ENCODE results near the gene TEAD1.

Gene TEAD1

DNA sequence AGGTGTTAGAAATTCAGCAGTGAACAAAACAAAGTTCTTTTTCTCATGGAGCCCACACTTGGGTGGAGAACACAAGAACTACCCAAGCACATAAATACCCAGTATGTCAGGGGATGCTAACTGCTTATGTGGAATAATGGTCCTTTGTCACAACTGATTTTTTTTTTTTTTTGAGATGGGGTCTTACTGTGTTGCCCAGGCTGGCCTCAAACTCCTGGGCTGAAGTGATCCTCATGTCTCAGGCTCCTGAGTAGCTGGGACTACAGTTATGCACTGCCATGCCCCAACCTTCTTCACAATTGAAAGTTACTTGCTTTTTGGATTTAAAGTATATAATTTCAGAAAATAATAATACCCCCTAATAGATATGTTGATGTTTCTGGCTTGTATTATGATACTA, 212.3 kb downstream of the TEAD1 start:
- DNase-seq (ENCODE audit: low read depth), result no peak
- H3K4me3 ChIP-seq (ENCODE audit: low read length), result no peak overlapping the region
- TF ChIP-seq, protein P1, sequence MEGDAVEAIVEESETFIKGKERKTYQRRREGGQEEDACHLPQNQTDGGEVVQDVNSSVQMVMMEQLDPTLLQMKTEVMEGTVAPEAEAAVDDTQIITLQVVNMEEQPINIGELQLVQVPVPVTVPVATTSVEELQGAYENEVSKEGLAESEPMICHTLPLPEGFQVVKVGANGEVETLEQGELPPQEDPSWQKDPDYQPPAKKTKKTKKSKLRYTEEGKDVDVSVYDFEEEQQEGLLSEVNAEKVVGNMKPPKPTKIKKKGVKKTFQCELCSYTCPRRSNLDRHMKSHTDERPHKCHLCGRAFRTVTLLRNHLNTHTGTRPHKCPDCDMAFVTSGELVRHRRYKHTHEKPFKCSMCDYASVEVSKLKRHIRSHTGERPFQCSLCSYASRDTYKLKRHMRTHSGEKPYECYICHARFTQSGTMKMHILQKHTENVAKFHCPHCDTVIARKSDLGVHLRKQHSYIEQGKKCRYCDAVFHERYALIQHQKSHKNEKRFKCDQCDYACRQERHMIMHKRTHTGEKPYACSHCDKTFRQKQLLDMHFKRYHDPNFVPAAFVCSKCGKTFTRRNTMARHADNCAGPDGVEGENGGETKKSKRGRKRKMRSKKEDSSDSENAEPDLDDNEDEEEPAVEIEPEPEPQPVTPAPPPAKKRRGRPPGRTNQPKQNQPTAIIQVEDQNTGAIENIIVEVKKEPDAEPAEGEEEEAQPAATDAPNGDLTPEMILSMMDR (conservative IDR thresholded peaks at IDR 0.05; ENCODE audit: low read length), result no peak

DNA sequence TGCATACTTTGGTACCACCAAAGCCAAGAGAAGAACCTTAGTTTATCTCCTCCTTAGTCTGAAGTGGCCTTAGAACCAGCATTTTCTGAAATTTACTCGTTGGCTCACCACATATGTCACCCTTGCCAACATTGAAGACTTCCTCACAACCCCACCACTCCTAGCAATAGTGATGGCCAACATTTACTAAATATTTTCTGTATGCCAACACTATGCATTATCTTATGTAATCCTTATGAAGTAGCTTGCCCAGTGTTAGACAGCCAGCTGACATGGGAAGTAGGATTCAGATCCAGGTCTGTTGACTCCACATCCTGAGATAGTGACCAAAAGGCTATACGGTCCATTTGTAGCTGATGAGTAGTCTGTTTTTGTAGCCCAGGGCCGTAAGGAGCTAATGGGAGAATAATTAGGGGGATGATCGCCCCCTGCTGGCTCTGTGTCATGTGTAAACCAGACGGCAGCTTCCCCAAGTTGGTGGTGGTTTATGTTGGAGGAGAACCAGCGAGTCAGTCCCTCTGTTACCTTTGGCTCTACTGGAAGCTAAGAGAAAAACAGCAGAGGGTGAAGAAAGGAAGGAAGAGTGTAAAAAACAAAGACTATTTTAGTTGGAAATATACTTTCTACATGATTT, 214.4 kb downstream of the TEAD1 start:
- TF ChIP-seq, protein P1 (conservative IDR thresholded peaks at IDR 0.05; ENCODE audit: low read length), result peak; percentile 73
- DNase-seq (ENCODE audit: low read depth), result peak; percentile 87
- no peak overlapping the region for H3K4me3 ChIP-seq (ENCODE audit: low read length)

- no peak overlapping the region for H3K4me3 ChIP-seq (ENCODE audit: low read length)
- TF ChIP-seq, protein P1 (conservative IDR thresholded peaks at IDR 0.05; ENCODE audit: low read length), result no peak
- DNase-seq (ENCODE audit: low read depth), result peak; percentile 89
Measured at GRCh38 chr11:12889243-12889642, 215.0 kb downstream of the TEAD1 start.

DNA sequence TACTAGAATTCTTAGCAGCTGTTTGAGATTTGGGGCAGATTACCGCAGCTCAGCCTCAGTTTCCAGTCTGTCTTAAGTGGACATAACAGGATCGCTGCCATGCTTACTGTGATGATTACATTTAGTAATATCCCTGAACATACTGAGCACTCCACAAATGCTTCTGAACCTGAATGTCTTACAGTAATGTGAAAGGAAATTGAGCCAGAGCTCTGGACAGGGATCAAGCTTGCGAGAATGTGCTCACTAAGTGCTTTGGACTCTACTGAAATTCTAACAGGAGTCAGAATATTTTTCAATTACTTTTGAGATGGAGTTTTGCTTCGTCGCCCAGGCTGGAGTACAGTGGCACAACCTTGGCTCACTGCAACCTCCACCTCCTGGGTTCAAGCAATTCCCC, 216.3 kb downstream of the TEAD1 start:
- TF ChIP-seq, protein P1 (conservative IDR thresholded peaks at IDR 0.05; ENCODE audit: low read length), result no peak
- no peak overlapping the region for H3K4me3 ChIP-seq (ENCODE audit: low read length)
- peak; percentile 62 for DNase-seq (ENCODE audit: low read depth)

DNA sequence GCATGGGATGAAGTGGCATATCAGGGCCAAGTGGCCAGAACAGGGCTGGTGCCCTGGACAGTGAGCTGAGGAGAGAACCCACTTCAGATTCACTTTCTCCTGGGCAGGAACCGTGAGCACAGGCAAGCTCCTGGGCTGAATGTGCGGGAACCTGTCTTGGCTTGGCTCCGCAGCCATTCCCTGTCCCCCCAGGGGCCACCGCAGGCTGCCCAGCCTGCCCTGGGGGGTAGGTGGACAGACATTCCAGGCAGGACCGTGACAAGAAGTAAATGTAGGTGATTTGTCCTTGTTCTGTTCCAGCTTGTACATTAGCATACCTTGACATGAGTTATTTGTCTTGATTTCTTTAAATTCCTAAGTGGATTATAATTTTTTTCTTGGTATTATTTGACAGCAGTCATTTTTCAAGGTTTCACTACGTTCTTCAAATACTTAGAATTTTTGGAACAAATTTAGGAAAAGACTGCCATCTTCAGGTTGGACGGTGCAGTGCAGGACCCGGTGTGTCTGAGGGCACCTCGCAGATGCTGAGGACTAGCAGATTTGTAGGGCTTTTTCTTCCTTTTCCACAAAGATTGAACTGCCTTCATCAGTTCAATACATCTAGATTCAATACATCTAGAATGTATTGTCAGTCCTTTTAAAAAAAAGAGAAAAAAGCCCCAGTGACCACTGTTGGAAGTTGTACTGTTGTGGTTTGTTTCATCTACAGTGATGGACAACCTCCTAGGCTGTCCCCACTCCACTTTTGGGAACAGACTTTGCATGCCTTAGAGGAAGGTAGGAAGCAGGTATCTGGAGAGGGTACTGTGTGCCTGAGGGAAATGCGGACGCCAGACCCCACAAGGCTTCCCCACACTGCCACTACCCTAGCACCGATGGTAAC, 219.8 kb downstream of the TEAD1 start:
- H3K4me3 ChIP-seq (ENCODE audit: low read length), result no peak overlapping the region
- TF ChIP-seq, protein P1 (conservative IDR thresholded peaks at IDR 0.05; ENCODE audit: low read length), result peak; percentile 89
- peak; percentile 71 for DNase-seq (ENCODE audit: low read depth)

- no peak for DNase-seq (ENCODE audit: low read depth)
- TF ChIP-seq, protein P1 (conservative IDR thresholded peaks at IDR 0.05; ENCODE audit: low read length), result no peak
Measured at GRCh38 chr11:12897390-12897789, 223.2 kb downstream of the TEAD1 start.

GRCh38 chr11:12897867-12898266, 223.6 kb downstream of the TEAD1 start:
- TF ChIP-seq, protein P1 (conservative IDR thresholded peaks at IDR 0.05; ENCODE audit: low read length), result no peak
- DNase-seq (ENCODE audit: low read depth), result no peak
- no peak overlapping the region for H3K4me3 ChIP-seq (ENCODE audit: low read length)

More at GRCh38 chr11:12897390-12897789, 223.2 kb downstream of the TEAD1 start:
- H3K4me3 ChIP-seq (ENCODE audit: low read length), result no peak overlapping the region

Data from AG10803 (cell line).